Smooth muscle cell (in vitro differentiated cells): ENCODE results near the gene ATP7B. TPM values are rescaled to one million over a fixed set of nuclear protein-coding genes. Genes with fewer than 3 reads are reported as not detected.

ENCODE experiments used
- DNase-seq: peaks from one replicate; lab custom pipeline; 2025; ENCODE audit not compliant: unreplicated experiment; lab: John Stamatoyannopoulos, UW
- H2AFZ ChIP-seq: fragments of 200-600 bp; sonication (generic); 2 replicates; pipeline ENCODE4 v1.6.0; 2016; ENCODE audit warnings: antibody characterized with exemption, low read depth, mild to moderate bottlenecking
- H3F3A ChIP-seq: fragments of 200-600 bp; sonication (generic); 2 replicates; pipeline ENCODE4 v1.6.0; 2017; ENCODE audit warnings: antibody characterized with exemption, low read depth
- H3K27ac ChIP-seq: fragments of 200-600 bp; sonication (generic); 2 replicates; pipeline ENCODE4 v1.5.1; 2016; ENCODE audit warnings: low read depth, mild to moderate bottlenecking
- H3K27me3 ChIP-seq: fragments of 200-600 bp; sonication (generic); 2 replicates; pipeline ENCODE4 v1.6.1; 2016; ENCODE audit warnings: low read depth, mild to moderate bottlenecking
- H3K36me3 ChIP-seq: fragments of 200-600 bp; sonication (generic); 2 replicates; pipeline ENCODE4 v1.5.1; 2016; ENCODE audit warnings: low read depth
- H3K4me1 ChIP-seq: fragments of 200-600 bp; sonication (generic); 2 replicates; pipeline ENCODE4 v1.5.1; 2016; ENCODE audit warnings: low read depth
- H3K4me2 ChIP-seq: fragments of 200-600 bp; sonication (generic); 2 replicates; pipeline ENCODE4 v1.6.0; 2016; ENCODE audit warnings: mild to moderate bottlenecking
- H3K4me3 ChIP-seq: fragments of 200-600 bp; sonication (generic); 2 replicates; pipeline ENCODE4 v1.5.1; 2016; ENCODE audit warnings: mild to moderate bottlenecking
- H3K79me2 ChIP-seq: fragments of 200-600 bp; sonication (generic); 2 replicates; pipeline ENCODE4 v1.6.0; 2016; ENCODE audit warnings: low read depth, mild to moderate bottlenecking
- H3K9ac ChIP-seq: fragments of 200-600 bp; sonication (generic); 2 replicates; pipeline ENCODE4 v1.6.0; 2016; ENCODE audit warnings: low read depth
- H3K9me3 ChIP-seq: fragments of 200-600 bp; sonication (generic); replicated peaks from 2 replicates; pipeline ENCODE4 v1.5.1; 2016; ENCODE audit warnings: low read depth
- H4K20me1 ChIP-seq: fragments of 200-600 bp; sonication (generic); 2 replicates; pipeline ENCODE4 v1.6.0; 2016; ENCODE audit warnings: low read depth
- CTCF ChIP-seq: fragments of 200-600 bp; sonication (generic); IDR thresholded peaks from 2 replicates; pipeline ENCODE4 v1.5.1; 2017; ENCODE audit warnings: borderline replicate concordance, mild to moderate bottlenecking, antibody characterized with exemption; ENCODE audit not compliant: insufficient read depth, poor library complexity, severe bottlenecking
- WGBS: methylation state at CpG from one replicate; pipeline ENCODE4 v1.1.7; 2016; ENCODE audit warnings: low lambda C conversion rate; 5-methylcytosine and 5-hydroxymethylcytosine counted together
- polyA plus RNA-seq: library from polyadenylated mRNA; unstranded; fragments of >200 nt; fragmentation: Nextera tagmentation; extraction: Ambion mirVana; gene quantifications from 2 replicates; pipeline ENCODE4 v1.2.1, GENCODE V29; 2016
- total RNA-seq: library from RNA; depleted of rRNA; stranded (reverse); fragments of >200 nt; gene quantifications from 2 replicates; pipeline ENCODE4 v1.2.3, GENCODE V29; 2014

The ATP7B gene
- total and polyA plus RNA-seq, 2 experiments from 2014 or later, result 10.0 to 23.5 TPM

- TF ChIP-seq CTCF, result no peak
- Histone ChIP-seq H3K9me3 (no peaks in the 10 kb centered on the region), H4K20me1 (no peaks in the 10 kb centered on the region), H3K9ac (no peak overlapping the region), H3F3A (peaks cover 5% of the 10 kb centered on the region), H3K4me3 (no peak overlapping the region), H2AFZ (no peak overlapping the region), H3K27ac (no peak overlapping the region), H3K4me1 (no peaks in the 10 kb centered on the region), H3K27me3 (no peaks in the 10 kb centered on the region), H3K79me2 (no peaks in the 10 kb centered on the region), H3K4me2 (no peak overlapping the region), H3K36me3 (no peaks in the 10 kb centered on the region)
- WGBS, result 65% methylated on average over 3 of the region's 3 CpGs
- no peak for DNase-seq
These were observed 118.6 kb downstream of the ATP7B start for GRCh38 chr13:51892657-51893056.

- no peaks in the 10 kb centered on the region for H4K20me1 ChIP-seq
- 40% methylated on average over 2 of the region's 2 CpGs for WGBS
- no peak overlapping the region for H3K9ac ChIP-seq
- no peak overlapping the region for H3K4me2 ChIP-seq
- no peaks in the 10 kb centered on the region for H3K9me3 ChIP-seq
- H3K79me2 ChIP-seq, result no peaks in the 10 kb centered on the region
- H3K4me3 ChIP-seq, result no peak overlapping the region
- H3F3A ChIP-seq, result peaks cover 13% of the 10 kb centered on the region
- H3K4me1 ChIP-seq, result no peaks in the 10 kb centered on the region
- no peak for TF ChIP-seq CTCF
- peak overlapping the region; percentile 67 for H3K27ac ChIP-seq
- no peak for DNase-seq
- no peaks in the 10 kb centered on the region for H3K36me3 ChIP-seq
- H3K27me3 ChIP-seq, result no peaks in the 10 kb centered on the region
- no peak overlapping the region for H2AFZ ChIP-seq
These were observed 123.8 kb downstream of the ATP7B start for GRCh38 chr13:51887468-51887867.

GRCh38 chr13:51885651-51886050 lies 125.6 kb downstream of the ATP7B start:
- no peak overlapping the region for H3K4me3 ChIP-seq
- no peak overlapping the region for H2AFZ ChIP-seq
- H3K4me2 ChIP-seq, result no peak overlapping the region
- DNase-seq, result no peak
- no peaks in the 10 kb centered on the region for H3K36me3 ChIP-seq
- peaks cover 13% of the 10 kb centered on the region for H3F3A ChIP-seq
- no peaks in the 10 kb centered on the region for H3K4me1 ChIP-seq
- WGBS, result 77% methylated on average over 2 of the region's 2 CpGs
- H4K20me1 ChIP-seq, result no peaks in the 10 kb centered on the region
- H3K9ac ChIP-seq, result no peak overlapping the region
- no peaks in the 10 kb centered on the region for H3K9me3 ChIP-seq
- peak overlapping the region; percentile 10 for H3K27ac ChIP-seq
- no peaks in the 10 kb centered on the region for H3K27me3 ChIP-seq
- no peak for TF ChIP-seq CTCF
- no peaks in the 10 kb centered on the region for H3K79me2 ChIP-seq

DNA sequence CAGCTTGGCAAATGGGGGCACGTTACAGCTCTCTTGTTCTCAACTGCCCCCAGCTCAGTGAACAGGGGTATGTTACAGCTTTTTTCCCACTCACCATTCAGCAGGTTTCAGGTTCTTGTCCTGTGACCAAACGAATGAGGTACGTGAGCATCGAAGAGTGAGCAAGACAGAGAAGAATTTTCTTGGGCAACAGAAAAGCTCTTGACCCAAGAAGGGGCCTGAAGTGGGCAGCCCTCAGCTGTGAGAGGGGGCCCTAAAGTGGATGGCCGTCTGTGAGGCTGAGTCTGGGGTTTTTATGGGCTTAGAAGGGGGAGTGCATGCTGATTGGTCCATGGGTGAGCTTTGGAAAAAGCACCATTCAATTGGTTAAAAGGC lies 128.0 kb downstream of the ATP7B start:
- H3K27ac ChIP-seq, result no peak overlapping the region
- H3K4me2 ChIP-seq, result no peak overlapping the region
- H3K4me3 ChIP-seq, result no peak overlapping the region
- no peaks in the 10 kb centered on the region for H3K27me3 ChIP-seq
- H3F3A ChIP-seq, result peaks cover 12% of the 10 kb centered on the region
- 72% methylated on average over 5 of the region's 5 CpGs for WGBS
- H2AFZ ChIP-seq, result no peak overlapping the region
- no peaks in the 10 kb centered on the region for H3K79me2 ChIP-seq
- no peak overlapping the region for H3K9ac ChIP-seq
- H3K36me3 ChIP-seq, result no peaks in the 10 kb centered on the region
- DNase-seq, result no peak
- no peaks in the 10 kb centered on the region for H3K9me3 ChIP-seq
- no peaks in the 10 kb centered on the region for H4K20me1 ChIP-seq
- no peak for TF ChIP-seq CTCF
- peaks cover 6% of the 10 kb centered on the region for H3K4me1 ChIP-seq

Other genes with a start within 250 kb of the ATP7B start
- gene DHRS12, start 207.3 kb downstream of the ATP7B start, total RNA-seq, result 4.3 and 5.7 TPM in 2 replicates
- gene DHRS12, start 207.3 kb downstream of the ATP7B start, polyA plus RNA-seq, result 9.8 and 9.9 TPM in 2 replicates
- gene TMEM272, start 166.3 kb downstream of the ATP7B start, total RNA-seq, result 0.18 TPM in 2 replicates
- gene TMEM272, start 166.3 kb downstream of the ATP7B start, polyA plus RNA-seq, result 0.22 and 0.26 TPM in 2 replicates
- gene CCDC70, start 149.5 kb downstream of the ATP7B start, total RNA-seq, result not detected in 2 replicates
- gene CCDC70, start 149.5 kb downstream of the ATP7B start, polyA plus RNA-seq, result not detected in 2 replicates
- gene ALG11, start 948 bp upstream of the ATP7B start, total RNA-seq, result 28.4 and 61.3 TPM in 2 replicates
- 26.8 and 34.7 TPM in 2 replicates for gene ALG11, start 948 bp upstream of the ATP7B start, polyA plus RNA-seq
- 18.3 and 18.5 TPM in 2 replicates for gene UTP14C, start 13.2 kb upstream of the ATP7B start, total RNA-seq
- 8.1 and 8.7 TPM in 2 replicates for gene UTP14C, start 13.2 kb upstream of the ATP7B start, polyA plus RNA-seq
- gene NEK5, start 117.6 kb upstream of the ATP7B start, total RNA-seq, result 0.04 and 0.18 TPM in 2 replicates
- gene NEK5, start 117.6 kb upstream of the ATP7B start, polyA plus RNA-seq, result 0.29 and 0.43 TPM in 2 replicates
- gene NEK3, start 148.1 kb upstream of the ATP7B start, total RNA-seq, result 24.4 and 24.5 TPM in 2 replicates
- 26.0 and 33.8 TPM in 2 replicates for gene NEK3, start 148.1 kb upstream of the ATP7B start, polyA plus RNA-seq